Uterus (tissue), 2 donors: ENCODE results near the gene RAB3GAP1.

Source experiments
- CTCF ChIP-seq, 4 experiments: fragments of 200-600 bp in 2 of 4; fragments of 450-650 bp in 2 of 4; sonication (generic) in 2 of 4; IDR thresholded peaks; one replicate each; pipeline ENCODE4 v1.5.1; 2016 to 2019; ENCODE audit warnings: antibody characterized with exemption in 4 of 4, mild to moderate bottlenecking in 2 of 4, moderate library complexity in 1 of 4
- POLR2A ChIP-seq, 2 donors: fragments of 450-650 bp; IDR thresholded peaks; one replicate each; pipeline ENCODE4 v1.6.1; 2016; ENCODE audit warnings: antibody characterized with exemption in 2 of 2, mild to moderate bottlenecking in 1 of 2, moderate library complexity in 1 of 2

- TF ChIP-seq CTCF (IDR thresholded peaks at IDR 0.05) (no peak), POLR2A (IDR thresholded peaks at IDR 0.05) (no peak)
Measured at GRCh38 chr2:135154962-135155361, 102.9 kb downstream of the RAB3GAP1 start.
